Lung (tissue), 12 donors: ENCODE results near the gene KCNH5. TPM values are rescaled to one million over a fixed set of nuclear protein-coding genes. Genes with fewer than 3 reads are reported as not detected.
A peak's percentile ranks its signal among the peaks of the same experiment; 100 is the strongest.

ENCODE experiments used
- ATAC-seq: fragments of 200-7000 bp; cut with Tn5 transposase; one replicate; pipeline ENCODE4 v1.9.1; 2020; ENCODE audit warnings: moderate number of reproducible peaks; ENCODE audit not compliant: insufficient read depth, low FRiP score
- DNase-seq, 3 donors: peaks; one replicate each; pipeline ENCODE4 v3.0.0-alpha.2; 2013 to 2017
- H3K27ac ChIP-seq, 2 donors: one replicate each; pipeline ENCODE4 v1.5.1; 2013; ENCODE audit warnings: mild to moderate bottlenecking in 2 of 2, moderate library complexity in 2 of 2, control low read depth in 1 of 2, inconsistent platforms in 1 of 2, low read depth in 1 of 2, low read length in 1 of 2
- H3K27me3 ChIP-seq, 3 donors: one replicate each; pipeline ENCODE4 v1.5.1; 2013; ENCODE audit warnings: low read length in 2 of 3; ENCODE audit not compliant: control insufficient read depth in 3 of 3, insufficient read depth in 3 of 3
- H3K36me3 ChIP-seq, 4 donors: one replicate each; pipeline ENCODE4 v1.5.1; 2013; ENCODE audit warnings: low read length in 4 of 4, mild to moderate bottlenecking in 1 of 4, moderate library complexity in 1 of 4; ENCODE audit not compliant: control insufficient read depth in 4 of 4, insufficient read depth in 4 of 4
- H3K4me1 ChIP-seq, 5 donors: one replicate each; pipeline ENCODE4 v1.5.1; 2013; ENCODE audit warnings: low read length in 5 of 5, mild to moderate bottlenecking in 2 of 5, moderate library complexity in 1 of 5; ENCODE audit not compliant: control insufficient read depth in 5 of 5, insufficient read depth in 5 of 5
- H3K4me3 ChIP-seq: one replicate; pipeline ENCODE4 v1.5.1; 2013; ENCODE audit warnings: mild to moderate bottlenecking, control low read depth, moderate library complexity
- H3K9ac ChIP-seq, 2 donors: one replicate each; pipeline ENCODE4 v1.5.1; 2013; ENCODE audit warnings: low read length in 2 of 2, control low read depth in 1 of 2; ENCODE audit not compliant: insufficient read depth in 1 of 2
- H3K9me3 ChIP-seq, 4 donors: one replicate each; pipeline ENCODE4 v1.5.1; 2013; ENCODE audit warnings: low read length in 3 of 4, mild to moderate bottlenecking in 1 of 4, moderate library complexity in 1 of 4; ENCODE audit not compliant: control insufficient read depth in 4 of 4, insufficient read depth in 3 of 4
- CTCF ChIP-seq: IDR thresholded peaks from 2 replicates; pipeline ENCODE4 v1.5.1; 2012; ENCODE audit warnings: mild to moderate bottlenecking; ENCODE audit errors: control extremely low read depth, extremely low read depth
- WGBS, 2 donors: extraction: QIAGEN DNeasy Blood & Tissue Kit; methylation state at CpG; one replicate each; pipeline ENCODE4 v1.1.7; 2013; 5-methylcytosine and 5-hydroxymethylcytosine counted together
- polyA plus RNA-seq, 2 donors: library from polyadenylated mRNA; stranded (reverse); fragments of 200-250 nt; gene quantifications; one replicate each; pipeline ENCODE4 v1.2.1, GENCODE V29; 2013
- total RNA-seq, 2 donors: library from RNA; depleted of rRNA in 1 of 2; stranded (reverse); fragments of >200 nt in 1 of 2; gene quantifications; one replicate each; pipeline ENCODE4 v1.2.1, GENCODE V29; 2014 to 2021
- donor health status: control.
- donor health status: control.
- donor health status: Bipolar disorder and iron deficiency.
- donor health status: healthy.
- donor health status: DM: yes; HTN: yes; CAD: no.

The KCNH5 gene
- total and polyA plus RNA-seq, 4 donors: 0.03 to 0.40 (median 0.08) TPM; not detected in 1

GRCh38 chr14:62777510-62777909 is 267.7 kb downstream of the KCNH5 start:
- DNase-seq (no peak), ATAC-seq (no peak)
- H3K9me3 ChIP-seq: no peaks in the 10 kb centered on the region
- no peak overlapping the region for H3K27ac ChIP-seq
- no peak for TF ChIP-seq CTCF
- no peaks in the 10 kb centered on the region for H3K36me3 ChIP-seq
- H3K4me1 ChIP-seq: peaks cover 0 to 4% (median 0%) of the 10 kb centered on the region in 5 donors
- no peaks in the 10 kb centered on the region for H3K27me3 ChIP-seq
- H3K9ac ChIP-seq: no peak overlapping the region
- no peak overlapping the region for H3K4me3 ChIP-seq
- 62 to 65% methylated on average over 2 of the region's 2 CpGs for WGBS, 2 donors

GRCh38 chr14:62776300-62776699 is 269.0 kb downstream of the KCNH5 start:
- H3K9me3 ChIP-seq: no peaks in the 10 kb centered on the region
- H3K9ac ChIP-seq: no peak overlapping the region
- no peaks in the 10 kb centered on the region for H3K27me3 ChIP-seq
- no peaks in the 10 kb centered on the region for H3K36me3 ChIP-seq
- ATAC-seq (no peak), DNase-seq (peak in 1 of 3 donors; percentile 29)
- H3K4me3 ChIP-seq: no peak overlapping the region
- peaks cover 0 to 4% (median 0%) of the 10 kb centered on the region in 5 donors for H3K4me1 ChIP-seq
- H3K27ac ChIP-seq: no peak overlapping the region
- no peak for TF ChIP-seq CTCF
- 79 to 81% methylated on average over 1 of the region's 1 CpG for WGBS, 2 donors

- DNase-seq (no peak), ATAC-seq (no peak)
- Histone ChIP-seq H3K36me3 (no peaks in the 10 kb centered on the region), H3K27ac (no peak overlapping the region), H3K9ac (no peak overlapping the region), H3K27me3 (no peaks in the 10 kb centered on the region), H3K4me3 (no peak overlapping the region), H3K4me1 (peaks cover 0 to 2% (median 0%) of the 10 kb centered on the region in 5 donors), H3K9me3 (no peaks in the 10 kb centered on the region)
- 82 to 84% methylated on average over 2 of the region's 2 CpGs for WGBS, 2 donors
- TF ChIP-seq CTCF: no peak
These were observed 276.5 kb downstream of the KCNH5 start for GRCh38 chr14:62768753-62769152.

- no peak for ATAC-seq
These were observed 281.3 kb downstream of the KCNH5 start for GRCh38 chr14:62763951-62764350.

More at GRCh38 chr14:62763951-62764350, 281.3 kb downstream of the KCNH5 start:
- DNase-seq: no peak
- H3K9ac ChIP-seq: no peak overlapping the region
- H3K27ac ChIP-seq: no peak overlapping the region
- no peaks in the 10 kb centered on the region for H3K4me1 ChIP-seq
- peaks cover 0 to 8% (median 0%) of the 10 kb centered on the region in 4 donors for H3K9me3 ChIP-seq
- no peaks in the 10 kb centered on the region for H3K27me3 ChIP-seq
- no peak for TF ChIP-seq CTCF
- no peaks in the 10 kb centered on the region for H3K36me3 ChIP-seq
- H3K4me3 ChIP-seq: no peak overlapping the region
